NCI-H82 treated with DMSO at 0.1 percent for 48 hours (cell line): ENCODE results near the gene TXNDC5.
"Not testable (repeated sequence)": the region's sequence is repeated elsewhere in the genome, so short reads cannot be mapped to it uniquely, and the experiment has no call there.

ENCODE experiments used
- DNase-seq: peaks from one replicate; lab custom pipeline; 2025; ENCODE audit not compliant: unreplicated experiment; lab: John Stamatoyannopoulos, UW

The TXNDC5 gene

GRCh38 chr6:7897461-7898192, 13.0 kb downstream of the TXNDC5 start:
- no peak for DNase-seq

DNA sequence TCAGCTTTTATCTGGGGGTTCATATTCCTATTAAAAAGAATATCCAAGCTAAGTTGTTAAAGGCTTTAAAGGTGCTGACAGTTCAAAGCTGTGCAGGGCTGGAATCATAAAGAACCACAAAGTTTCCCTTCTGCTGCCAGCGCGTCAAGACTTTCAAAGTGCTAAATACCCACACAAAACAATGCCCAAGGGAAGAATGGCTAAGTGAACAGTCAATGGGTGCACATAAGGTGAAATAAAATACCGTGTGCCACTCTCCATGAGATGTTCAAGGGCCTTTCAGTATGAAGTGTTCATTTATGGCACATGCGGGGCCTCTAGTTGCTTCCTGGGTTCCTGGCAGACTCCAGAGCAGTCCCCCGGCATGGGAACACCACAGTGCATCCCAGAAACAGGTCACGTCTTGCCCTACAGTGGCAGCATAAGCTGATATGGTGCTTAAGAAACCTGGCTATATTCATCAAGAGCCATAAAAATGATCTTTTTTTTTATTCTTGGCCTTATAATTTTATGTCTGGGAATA, 14.1 kb downstream of the TXNDC5 start:
- DNase-seq = no peak

DNA sequence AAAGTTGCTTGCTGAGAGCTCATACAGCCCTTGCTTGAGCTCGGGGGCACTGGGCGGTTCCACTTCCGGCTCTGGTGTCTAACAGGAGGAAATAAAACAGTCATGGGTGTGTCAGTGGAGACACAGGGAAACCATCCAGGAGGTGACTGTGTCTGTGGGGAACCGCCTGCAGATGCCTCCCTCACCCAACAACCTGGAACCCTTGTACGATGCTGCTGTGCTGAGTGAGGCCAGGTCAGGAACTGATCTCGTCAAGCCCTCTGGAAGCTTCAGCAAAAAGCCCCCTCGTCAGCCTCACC, 15.5 kb downstream of the TXNDC5 start:
- no peak for DNase-seq

- DNase-seq = no peak
Observed at GRCh38 chr6:7894262-7895124, 16.1 kb downstream of the TXNDC5 start.

- DNase-seq = no peak
Observed at GRCh38 chr6:7893342-7893741, 17.2 kb downstream of the TXNDC5 start.

DNA sequence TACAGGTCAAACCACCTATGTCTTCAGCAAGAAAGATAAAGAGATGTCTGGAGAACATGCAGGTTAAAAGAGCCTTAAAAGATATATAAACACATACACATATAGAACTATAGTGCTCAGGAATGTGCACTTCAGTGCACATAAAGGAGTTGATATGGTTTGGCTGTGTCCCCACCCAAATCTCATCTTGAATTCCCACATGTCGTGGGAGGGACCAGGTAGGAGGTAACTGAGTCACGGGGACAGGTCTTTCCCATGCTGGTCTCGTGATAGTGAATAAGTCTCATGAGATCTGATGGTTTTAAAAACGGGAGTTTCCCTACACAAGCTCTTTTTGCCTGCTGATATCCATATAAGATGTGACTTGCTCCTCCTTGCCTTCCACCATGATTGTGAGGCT, 18.2 kb downstream of the TXNDC5 start:
- not testable (repeated sequence) for DNase-seq

DNA sequence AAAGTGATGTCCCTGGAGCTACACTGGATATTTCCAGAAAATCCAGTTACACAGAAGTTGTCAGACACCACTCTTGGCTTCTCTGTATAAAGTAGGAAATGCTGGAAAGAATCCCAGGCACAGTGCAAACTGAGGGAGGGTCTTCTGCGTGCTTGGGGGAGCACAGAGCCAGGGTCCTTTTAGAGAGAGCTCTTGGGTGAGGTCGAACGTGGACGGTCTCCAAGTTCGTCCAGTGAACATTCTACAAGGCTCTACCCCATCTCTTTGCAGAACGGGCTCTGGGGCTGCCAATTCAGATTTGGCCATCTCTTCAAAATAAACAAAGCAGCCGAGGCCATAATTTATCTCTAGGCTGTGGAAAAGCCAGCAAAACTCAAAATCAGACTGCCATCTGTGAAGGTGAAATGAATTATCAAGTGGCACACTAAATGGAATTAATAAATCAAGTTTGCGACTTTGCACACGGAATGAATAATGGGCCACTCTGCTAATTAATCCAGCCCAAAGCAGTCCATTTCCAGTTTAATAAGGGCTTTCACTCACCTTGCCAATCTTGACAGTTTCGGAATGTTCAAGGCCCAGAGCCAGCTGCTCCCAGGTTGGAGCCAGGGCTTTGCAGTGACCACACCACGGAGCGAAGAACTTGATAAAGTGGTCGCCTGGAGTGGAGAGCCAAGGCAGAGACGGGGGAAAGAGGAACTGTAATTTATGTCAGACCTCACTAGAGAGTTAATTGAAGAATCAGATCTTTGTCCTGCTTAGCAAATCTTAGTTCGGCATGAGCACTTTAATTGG, 19.3 kb downstream of the TXNDC5 start:
- DNase-seq = no peak

- no peak for DNase-seq
Observed at GRCh38 chr6:7888587-7889357, 21.8 kb downstream of the TXNDC5 start.

- DNase-seq = no peak
Observed at GRCh38 chr6:7887278-7887991, 23.2 kb downstream of the TXNDC5 start.

GRCh38 chr6:7886132-7886531, 24.5 kb downstream of the TXNDC5 start:
- no peak for DNase-seq

DNA sequence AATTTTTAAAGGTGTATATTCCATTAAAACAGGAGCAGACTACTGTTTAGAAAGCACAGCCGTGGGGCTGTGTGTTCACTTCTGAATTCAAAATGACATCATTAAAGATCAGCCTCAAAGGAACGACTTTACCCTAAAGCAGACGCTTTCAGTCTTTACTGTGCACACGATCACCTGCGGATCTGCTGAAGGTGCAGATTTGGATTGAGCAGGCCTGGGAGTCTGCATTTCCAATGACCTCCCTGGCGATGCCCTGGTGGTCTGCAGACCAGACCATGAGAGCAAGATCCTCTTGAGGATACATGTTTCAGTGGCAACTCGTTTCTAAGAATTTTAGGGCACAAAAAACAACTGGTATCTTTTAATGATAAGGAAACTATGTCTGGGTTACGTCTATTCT, 27.2 kb downstream of the TXNDC5 start:
- no peak for DNase-seq

DNA sequence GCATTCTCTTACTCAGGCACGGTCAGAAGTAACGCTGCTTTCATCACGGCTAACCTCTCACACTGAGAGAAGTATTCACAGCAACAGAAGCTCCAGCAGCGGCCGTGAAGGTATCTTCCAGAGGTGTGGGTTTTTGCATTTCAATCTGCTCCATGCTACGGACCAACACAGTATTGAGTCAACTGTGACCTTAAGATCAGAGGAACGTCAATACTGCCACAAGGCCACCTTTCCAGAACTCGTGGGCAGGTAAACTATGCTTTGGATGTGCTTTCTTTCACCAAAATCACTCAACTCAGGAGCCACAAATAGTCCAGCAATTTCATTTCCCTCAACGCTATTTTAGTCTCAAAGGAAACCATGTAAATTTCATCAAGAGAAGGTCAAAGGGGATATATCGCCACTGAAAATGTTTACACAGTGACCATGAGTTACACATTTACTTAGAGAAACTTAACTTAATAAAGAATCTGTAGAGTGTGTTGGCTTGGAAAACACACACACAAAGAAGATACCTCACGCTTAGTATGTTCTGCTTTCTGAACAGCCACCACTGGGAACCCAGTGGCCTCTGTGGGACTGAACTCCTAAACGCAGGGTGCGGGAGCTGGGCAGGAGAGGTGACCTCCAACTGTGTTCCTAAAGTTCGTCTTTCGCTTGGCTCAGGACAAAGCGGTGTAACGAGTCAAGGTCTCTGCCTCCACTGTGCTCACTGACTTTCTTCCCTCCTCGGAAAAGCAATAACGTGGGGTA, 27.9 kb downstream of the TXNDC5 start:
- no peak for DNase-seq

DNA sequence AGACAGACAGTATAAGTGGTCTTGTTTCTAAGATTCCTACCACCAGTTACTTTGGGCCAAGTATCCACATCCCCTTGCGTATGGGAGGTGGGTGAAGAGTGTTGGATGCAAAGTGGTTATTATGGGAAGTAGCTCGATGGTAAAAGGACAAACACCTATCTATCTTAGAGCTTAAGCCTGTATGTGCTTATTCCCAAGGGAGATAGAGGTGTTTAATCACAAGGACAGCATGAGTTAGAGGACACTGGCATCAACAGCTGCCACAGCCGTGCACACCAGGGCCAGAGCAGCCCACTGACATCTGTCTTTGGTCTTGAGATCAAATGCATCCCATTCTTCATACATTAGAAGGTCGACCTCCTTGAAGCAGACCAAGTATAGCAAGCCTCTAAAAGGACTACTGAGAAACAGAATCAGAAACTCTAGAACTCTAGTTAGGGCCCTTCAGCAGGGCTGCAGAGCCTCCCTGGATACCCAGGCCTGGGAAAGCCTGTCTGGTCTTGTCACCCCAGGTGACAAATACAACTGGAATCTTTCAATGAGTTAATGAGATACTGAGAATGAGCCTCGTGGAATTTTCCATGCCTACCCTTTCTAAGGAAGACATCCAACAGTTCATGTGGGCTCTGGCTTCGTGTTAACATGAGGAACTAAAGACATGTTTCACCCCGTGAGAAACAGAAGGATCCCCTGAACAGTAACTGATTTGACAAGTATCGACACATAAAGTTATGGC, 28.7 kb downstream of the TXNDC5 start:
- no peak for DNase-seq

GRCh38 chr6:7880718-7881107, 29.9 kb downstream of the TXNDC5 start:
- DNase-seq = no peak

GRCh38 chr6:7879980-7880717, 30.4 kb downstream of the TXNDC5 start:
- no peak for DNase-seq

GRCh38 chr6:7879579-7879978, 31.0 kb downstream of the TXNDC5 start:
- no peak for DNase-seq

DNA sequence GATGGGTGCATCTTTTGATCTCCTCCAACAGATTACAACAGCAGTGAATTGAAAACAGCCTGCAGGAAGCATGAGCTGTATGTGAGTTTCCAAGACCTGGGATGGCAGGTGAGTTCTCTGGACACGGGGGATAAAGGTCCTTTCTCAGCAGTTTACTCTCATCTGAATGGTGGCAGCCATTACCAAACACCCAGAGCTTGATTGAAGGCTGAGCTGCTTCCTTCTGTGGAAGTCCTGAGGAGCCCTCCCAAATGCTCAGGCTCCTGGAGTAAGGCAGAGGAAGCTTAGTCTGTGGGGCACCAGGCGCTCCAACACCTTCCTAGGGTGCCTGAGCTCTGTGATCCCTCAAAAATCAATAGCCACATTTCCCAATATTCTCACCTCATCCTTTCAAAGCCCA, 31.5 kb downstream of the TXNDC5 start:
- DNase-seq = no peak

DNA sequence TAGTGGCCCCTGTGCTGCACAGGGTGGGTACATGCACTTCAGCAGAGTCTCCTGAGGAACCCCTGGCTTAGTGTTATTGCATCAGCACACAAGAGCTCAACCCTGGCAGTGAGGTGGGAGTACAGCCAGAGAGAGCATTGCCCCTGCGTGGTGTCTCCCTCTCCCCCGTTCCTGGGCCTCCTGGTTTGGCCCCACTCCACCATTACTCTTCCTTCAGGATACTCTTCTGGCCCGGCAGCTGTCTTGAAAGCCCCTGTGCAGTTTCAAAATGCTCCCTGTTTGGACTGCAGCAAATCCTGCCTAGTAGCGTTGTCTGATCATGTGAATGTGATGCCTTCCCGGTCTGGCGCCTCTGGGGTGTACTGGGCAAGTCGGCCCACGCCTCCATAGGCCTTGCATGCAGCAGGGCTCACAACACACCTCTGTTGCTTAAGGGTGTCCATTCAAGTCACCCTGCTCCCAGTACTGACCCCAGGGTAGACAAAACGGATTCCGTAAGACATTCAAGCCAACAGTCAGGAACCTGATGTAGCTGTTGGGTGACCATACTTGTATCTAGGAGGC, 32.1 kb downstream of the TXNDC5 start:
- DNase-seq = no peak
